Muscle layer of duodenum (tissue), 2 donors: ENCODE data around the gene GSTT2.
"Not testable (repeated sequence)": the region's sequence is repeated elsewhere in the genome, so short reads cannot be mapped to it uniquely, and the experiment has no call there.

Experiments used
- H3K27ac ChIP-seq: one replicate; pipeline ENCODE4 v1.7.0; 2013; ENCODE audit warnings: mild to moderate bottlenecking, low read length
- H3K27me3 ChIP-seq: one replicate; pipeline ENCODE4 v1.7.0; 2013; ENCODE audit warnings: low read depth, mild to moderate bottlenecking, control low read depth, low read length
- H3K36me3 ChIP-seq, 2 donors: one replicate each; pipeline ENCODE4 v1.7.0; 2013; ENCODE audit warnings: low read length in 2 of 2, control low read depth in 1 of 2, mild to moderate bottlenecking in 1 of 2; ENCODE audit not compliant: insufficient read depth in 2 of 2, control insufficient read depth in 1 of 2
- H3K4me1 ChIP-seq, 2 donors: one replicate each; pipeline ENCODE4 v1.7.0; 2013; ENCODE audit warnings: low read length in 2 of 2, mild to moderate bottlenecking in 2 of 2, control low read depth in 1 of 2, moderate library complexity in 1 of 2; ENCODE audit not compliant: insufficient read depth in 2 of 2, control insufficient read depth in 1 of 2
- H3K4me3 ChIP-seq, 2 donors: one replicate each; pipeline ENCODE4 v1.7.0; 2013; ENCODE audit warnings: low read length in 2 of 2, low read depth in 1 of 2, mild to moderate bottlenecking in 1 of 2
- H3K9me3 ChIP-seq, 2 donors: one replicate each; pipeline ENCODE4 v1.7.0; 2013; ENCODE audit warnings: low read length in 2 of 2, control low read depth in 1 of 2, mild to moderate bottlenecking in 1 of 2; ENCODE audit not compliant: control insufficient read depth in 1 of 2
- donor health status: healthy.

Gene GSTT2

DNA sequence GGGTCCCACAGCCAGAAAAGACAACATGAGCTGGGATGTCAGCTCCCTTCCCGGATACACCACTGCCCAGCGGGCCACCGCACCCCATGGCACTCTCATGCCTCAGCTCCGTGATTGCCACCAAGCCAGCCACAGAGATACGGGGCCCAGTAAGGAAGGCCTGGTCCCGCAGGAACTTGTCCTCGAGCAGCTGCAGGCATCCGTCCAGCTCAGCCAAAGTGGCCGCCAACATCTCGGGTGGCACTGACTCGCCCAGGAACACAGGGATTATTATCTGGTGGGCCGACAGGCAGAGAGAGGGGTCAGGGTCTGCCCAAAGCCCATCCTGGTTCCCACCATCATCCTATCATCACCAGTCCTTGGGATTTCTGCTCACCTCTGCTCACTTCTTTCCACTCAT lies 2.6 kb upstream of the GSTT2 start:
- H3K9me3 ChIP-seq, H3K36me3 ChIP-seq, H3K27me3 ChIP-seq, H3K4me3 ChIP-seq, H3K27ac ChIP-seq, H3K4me1 ChIP-seq: not testable (repeated sequence)

DNA sequence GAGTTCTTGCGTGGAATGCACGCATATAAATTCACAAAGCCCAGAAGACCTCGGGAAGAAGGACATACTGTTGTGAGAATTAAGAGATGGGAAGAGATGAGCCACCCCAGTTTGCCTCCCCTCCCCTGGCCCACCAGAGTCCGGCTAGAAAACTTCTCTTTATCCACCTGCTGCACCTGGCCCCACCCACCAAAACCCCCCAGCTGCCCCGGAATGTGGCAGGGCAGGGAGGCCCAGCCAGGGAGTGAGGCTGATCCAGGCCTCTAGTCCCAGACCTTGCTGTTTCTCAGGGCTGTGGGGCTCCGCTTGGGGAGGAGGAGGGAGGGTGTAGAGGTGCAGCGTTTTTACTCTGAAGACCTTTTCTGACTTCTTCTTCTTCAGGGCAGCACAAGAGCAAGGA lies 633 bp downstream of the GSTT2 start:
- H3K9me3 ChIP-seq, H3K36me3 ChIP-seq, H3K27me3 ChIP-seq, H3K4me1 ChIP-seq, H3K4me3 ChIP-seq, H3K27ac ChIP-seq: not testable (repeated sequence)

DNA sequence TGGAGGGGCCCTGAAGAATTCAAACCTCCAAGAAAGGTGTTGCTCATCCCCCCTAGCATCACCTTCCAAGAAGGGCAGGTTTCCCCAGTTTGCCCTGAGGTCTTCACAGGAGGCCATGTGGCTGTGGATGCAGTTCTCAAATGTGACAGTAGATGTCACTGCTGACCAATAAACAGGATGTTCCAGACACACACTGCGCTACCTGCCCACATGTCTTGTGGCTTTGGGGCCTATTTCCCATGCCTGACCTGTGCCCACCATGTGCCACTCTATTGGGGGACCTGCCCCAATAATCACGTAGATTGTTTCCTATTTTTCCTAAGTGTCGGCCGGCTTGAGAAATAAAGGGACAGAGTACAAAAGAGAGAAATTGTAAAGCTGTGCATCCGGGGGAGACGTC lies 4.5 kb downstream of the GSTT2 start:
- Histone ChIP-seq H3K4me3 (no peak overlapping the region), H3K4me1 (no peaks in the 10 kb centered on the region), H3K9me3 (no peaks in the 10 kb centered on the region), H3K27ac (no peak overlapping the region), H3K36me3 (no peaks in the 10 kb centered on the region), H3K27me3 (no peaks in the 10 kb centered on the region)

DNA sequence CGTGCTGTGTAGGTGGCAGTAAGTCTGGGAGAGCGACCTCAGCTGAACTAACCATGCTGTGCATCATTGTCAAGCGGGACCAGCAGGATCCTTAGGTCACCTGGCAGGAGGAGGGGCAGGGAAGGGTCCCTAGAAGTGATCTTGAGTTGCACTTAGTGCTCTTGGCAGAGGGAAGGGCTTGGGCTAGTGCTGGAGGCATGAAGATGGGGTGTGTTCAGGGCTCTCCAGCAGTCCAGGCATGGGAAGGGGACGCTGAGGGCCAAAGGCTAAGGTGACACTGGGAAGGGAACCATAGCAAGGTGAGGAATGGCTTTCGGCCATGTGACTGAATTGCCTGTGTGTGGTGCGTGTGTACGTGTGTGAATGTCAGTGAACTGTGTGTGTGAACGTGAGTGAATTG lies 6.2 kb downstream of the GSTT2 start:
- not testable (repeated sequence) for H3K27me3 ChIP-seq, H3K4me3 ChIP-seq, H3K36me3 ChIP-seq, H3K27ac ChIP-seq, H3K4me1 ChIP-seq, H3K9me3 ChIP-seq

DNA sequence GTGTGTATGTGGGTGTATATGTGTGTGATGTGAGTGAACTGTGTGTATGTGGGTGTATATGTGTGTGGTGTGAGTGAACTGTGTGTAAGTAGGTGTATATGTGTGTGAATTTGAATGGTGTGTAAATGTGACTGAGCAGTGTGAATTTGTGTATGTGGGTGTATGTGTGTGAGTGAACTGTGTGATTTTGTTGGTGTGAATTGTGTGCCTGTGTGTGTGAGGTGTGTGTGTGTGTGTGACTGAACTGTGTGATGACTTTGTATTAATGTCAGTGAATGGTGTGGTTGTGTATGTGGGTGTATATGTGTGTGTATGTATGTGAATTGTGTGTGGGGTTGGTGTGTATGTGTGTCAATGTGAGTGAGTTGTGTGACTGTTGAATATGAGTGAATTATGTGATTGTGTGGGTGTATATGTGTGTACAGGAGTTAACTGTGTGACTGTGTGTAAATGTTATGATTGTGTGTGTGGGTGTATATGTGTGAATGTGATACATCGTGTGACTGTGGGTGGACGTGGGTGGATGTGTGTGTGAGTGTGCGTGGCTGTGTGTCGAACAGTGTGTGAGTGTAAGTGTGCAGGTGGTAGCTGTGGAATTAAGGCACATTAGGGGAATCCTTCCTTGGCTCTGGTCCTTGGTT lies 6.7 kb downstream of the GSTT2 start:
- not testable (repeated sequence) for H3K4me1 ChIP-seq, H3K9me3 ChIP-seq, H3K4me3 ChIP-seq, H3K27ac ChIP-seq, H3K27me3 ChIP-seq, H3K36me3 ChIP-seq

DNA sequence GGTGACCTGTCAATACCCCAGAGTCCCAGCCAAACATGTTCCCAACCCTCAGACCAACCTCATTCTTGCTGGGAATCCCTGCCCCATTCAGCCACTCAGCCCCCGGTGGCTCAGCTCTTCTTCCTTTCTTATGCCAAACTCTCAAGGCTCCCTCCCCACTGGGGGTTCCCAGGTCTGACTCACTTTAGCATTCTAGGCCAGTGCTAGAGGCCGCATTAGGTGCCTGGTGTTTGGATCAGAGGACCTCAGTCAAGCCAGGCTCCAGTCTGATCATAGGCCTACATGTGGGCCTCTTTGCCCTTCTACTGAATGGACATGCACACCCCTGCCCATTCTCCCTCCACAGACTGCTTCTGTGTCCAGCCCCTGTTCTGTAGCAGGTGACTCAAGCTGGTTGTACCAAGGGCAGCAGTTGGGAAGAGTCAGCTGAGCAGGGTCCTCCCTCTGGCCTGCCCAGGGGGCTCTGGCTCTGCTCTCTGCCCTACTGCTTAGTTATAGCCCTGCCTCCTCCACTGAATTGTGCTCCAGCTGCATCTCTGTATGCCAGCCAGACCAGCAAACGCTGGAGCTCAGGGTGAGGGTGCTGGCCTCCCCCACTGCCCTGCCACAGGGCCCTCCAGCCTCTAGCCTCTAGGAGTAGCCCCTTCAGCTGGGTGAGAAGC lies 9.8 kb downstream of the GSTT2 start:
- not testable (repeated sequence) for H3K4me3 ChIP-seq, H3K27ac ChIP-seq, H3K9me3 ChIP-seq, H3K27me3 ChIP-seq, H3K4me1 ChIP-seq, H3K36me3 ChIP-seq

DNA sequence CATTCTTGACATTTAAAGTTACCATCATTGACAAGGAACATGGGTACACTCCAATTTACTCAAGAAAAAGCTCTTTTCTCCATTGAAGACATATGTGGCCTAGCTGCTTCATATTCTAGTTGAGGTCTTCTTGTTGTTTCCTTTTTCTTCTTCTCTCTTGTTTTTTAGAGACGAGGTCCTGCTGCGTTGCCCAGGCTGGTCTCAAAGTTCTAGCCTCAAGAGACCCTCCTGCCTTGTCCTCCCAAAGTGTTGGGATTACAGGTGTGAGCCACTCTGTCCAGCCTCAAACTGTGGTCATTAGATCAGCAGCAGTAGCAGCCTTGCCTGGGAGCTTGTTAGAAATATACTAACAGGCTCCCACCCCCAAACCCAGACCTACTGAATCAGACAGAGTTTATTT lies 13.1 kb downstream of the GSTT2 start:
- H3K9me3 ChIP-seq, H3K4me3 ChIP-seq, H3K4me1 ChIP-seq, H3K36me3 ChIP-seq, H3K27me3 ChIP-seq, H3K27ac ChIP-seq: not testable (repeated sequence)

DNA sequence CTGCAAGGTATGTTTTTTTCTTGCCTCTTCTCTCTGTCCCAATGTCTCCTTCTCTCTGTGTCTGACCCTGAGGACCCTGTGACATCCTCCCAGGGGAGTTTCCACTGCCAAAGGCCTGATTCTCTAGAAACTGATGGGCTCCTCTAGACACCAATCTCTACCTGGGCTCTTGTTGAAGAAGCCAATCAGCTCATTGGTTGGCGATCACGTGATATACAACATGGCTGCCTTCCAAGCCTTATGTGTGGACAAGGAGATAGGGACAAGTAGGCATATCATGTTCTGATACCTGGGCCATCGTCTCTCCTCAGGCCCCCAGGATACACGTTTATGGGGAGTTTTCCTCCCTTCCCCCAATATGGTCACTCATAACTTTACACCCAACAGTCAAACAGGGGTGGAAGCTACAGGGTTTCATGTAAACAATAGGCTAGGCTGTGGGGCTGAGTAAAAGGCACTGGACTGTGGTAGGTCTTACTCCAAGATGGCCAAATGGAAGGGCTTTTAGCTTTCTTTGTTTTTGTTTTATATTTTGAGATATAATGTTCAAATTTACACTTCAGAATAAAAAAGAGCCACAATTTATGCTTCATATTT lies 13.7 kb downstream of the GSTT2 start:
- not testable (repeated sequence) for H3K27ac ChIP-seq, H3K4me3 ChIP-seq, H3K4me1 ChIP-seq, H3K36me3 ChIP-seq, H3K27me3 ChIP-seq, H3K9me3 ChIP-seq

DNA sequence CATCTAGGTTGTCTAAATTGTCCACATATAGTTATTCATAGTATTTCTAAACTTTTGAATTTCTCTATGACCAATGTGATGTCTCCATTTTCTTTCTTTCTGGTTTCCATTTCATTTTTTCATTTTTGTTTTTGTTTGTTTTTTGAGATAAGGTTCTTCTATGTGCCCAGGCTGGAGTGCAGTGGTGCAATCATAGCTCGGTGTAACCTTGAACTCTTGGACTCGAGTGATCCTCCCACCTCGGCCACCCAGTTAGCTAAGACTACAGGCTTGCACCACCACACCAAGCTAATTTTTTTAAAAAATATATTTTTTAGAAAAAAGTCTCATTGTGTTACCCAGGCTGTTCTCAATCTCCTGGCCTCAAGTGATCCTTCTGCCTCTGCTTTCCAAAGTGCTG lies 17.2 kb downstream of the GSTT2 start:
- Histone ChIP-seq H3K4me3 (no peak overlapping the region), H3K9me3 (no peaks in the 10 kb centered on the region), H3K4me1 (no peaks in the 10 kb centered on the region), H3K27me3 (no peaks in the 10 kb centered on the region), H3K36me3 (no peaks in the 10 kb centered on the region), H3K27ac (no peak overlapping the region)

DNA sequence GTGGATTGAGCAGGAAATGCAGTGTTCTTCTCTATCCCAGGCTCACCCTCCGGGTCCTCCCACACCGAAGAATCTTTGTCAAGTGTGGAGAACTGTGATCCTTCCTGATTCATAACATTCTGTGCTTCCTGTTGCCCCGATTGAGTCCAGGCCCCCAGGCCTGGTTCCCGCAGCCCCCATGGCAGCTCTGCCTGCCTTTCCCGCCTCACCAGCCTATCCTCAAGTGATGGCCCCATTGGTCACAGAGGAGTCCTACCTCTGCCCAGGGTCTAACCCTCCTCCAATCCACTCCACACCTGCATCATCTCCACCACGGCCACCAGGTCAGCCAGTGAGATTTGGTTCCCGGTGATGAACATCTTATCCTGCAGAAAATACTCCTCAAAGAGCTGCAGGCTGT lies 19.8 kb downstream of the GSTT2 start:
- not testable (repeated sequence) for H3K36me3 ChIP-seq, H3K27me3 ChIP-seq, H3K4me1 ChIP-seq, H3K9me3 ChIP-seq, H3K27ac ChIP-seq, H3K4me3 ChIP-seq

DNA sequence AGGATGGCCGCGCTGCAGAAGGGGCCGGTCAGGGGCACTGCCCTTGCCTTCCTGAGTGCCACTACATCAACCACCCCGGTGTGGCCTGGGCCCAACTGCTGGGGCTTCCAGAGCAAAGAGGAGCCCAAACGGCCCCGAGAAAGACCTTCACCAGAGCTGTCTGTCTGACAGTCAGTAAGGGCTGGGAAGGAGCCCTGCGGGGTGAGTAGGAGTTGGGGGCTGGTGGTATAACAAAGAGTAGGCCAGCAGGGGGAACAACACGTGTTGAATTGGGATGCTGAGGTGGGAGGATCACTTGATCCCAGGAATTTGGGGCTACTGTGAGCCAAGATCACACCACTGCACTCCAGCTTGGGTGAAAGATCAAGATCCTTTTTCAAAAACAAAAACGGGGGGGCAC lies 21.4 kb downstream of the GSTT2 start:
- Histone ChIP-seq H3K27ac (no peak overlapping the region), H3K36me3 (no peaks in the 10 kb centered on the region), H3K27me3 (no peaks in the 10 kb centered on the region), H3K4me3 (no peak overlapping the region), H3K4me1 (no peaks in the 10 kb centered on the region), H3K9me3 (no peaks in the 10 kb centered on the region)

DNA sequence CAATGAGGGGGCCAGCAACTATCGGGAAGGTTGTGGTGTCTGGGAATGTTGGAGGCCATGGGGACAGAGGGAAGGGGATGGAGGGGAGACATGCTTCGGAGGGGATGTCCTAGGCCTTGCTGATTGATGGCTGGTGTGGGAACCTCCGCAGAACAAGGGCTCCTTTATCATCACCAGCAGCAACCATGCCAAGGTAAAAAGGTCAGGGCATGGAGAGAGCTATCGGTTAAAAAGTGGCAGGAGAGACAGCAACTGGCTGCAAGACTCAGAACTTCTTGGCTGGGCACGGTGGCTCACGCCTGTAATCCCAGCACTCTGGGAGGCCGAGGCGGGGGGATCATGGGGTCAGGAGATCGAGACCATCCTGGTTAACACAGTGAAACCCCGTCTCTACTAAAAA lies 22.3 kb downstream of the GSTT2 start:
- no peaks in the 10 kb centered on the region for H3K9me3 ChIP-seq
- no peaks in the 10 kb centered on the region for H3K36me3 ChIP-seq
- H3K27ac ChIP-seq, result no peak overlapping the region
- no peaks in the 10 kb centered on the region for H3K27me3 ChIP-seq
- H3K4me1 ChIP-seq, result no peaks in the 10 kb centered on the region
- no peak overlapping the region for H3K4me3 ChIP-seq
